HepG2 (cell line): ENCODE results near the gene AZU1. TPM values are rescaled to one million over a fixed set of nuclear protein-coding genes. Genes with fewer than 3 reads are reported as not detected.

Source experiments
- AKAP8 ChIP-seq: sonication (generic); formaldehyde crosslinking; IDR thresholded peaks from 2 replicates; pipeline ENCODE4 v1.5.1; 2020; ENCODE audit warnings: mild to moderate bottlenecking, missing genetic modification reagents
- ARID2 ChIP-seq: sonication (generic); formaldehyde crosslinking; IDR thresholded peaks from 2 replicates; pipeline ENCODE4 v1.8.1; 2022; ENCODE audit warnings: mild to moderate bottlenecking, missing genetic modification reagents, borderline replicate concordance
- ATF6 ChIP-seq: sonication (generic); formaldehyde crosslinking; conservative IDR thresholded peaks from 2 replicates; pipeline ENCODE4 v1.4.0; 2020; ENCODE audit warnings: missing genetic modification reagents
- BRCA1 ChIP-seq: sonication (generic); formaldehyde crosslinking; IDR thresholded peaks from 2 replicates; pipeline ENCODE4 v1.4.0; 2020; ENCODE audit warnings: missing genetic modification reagents
- CC2D1A ChIP-seq: sonication (generic); formaldehyde crosslinking; IDR thresholded peaks from 2 replicates; pipeline ENCODE4 v1.8.1; 2023; ENCODE audit warnings: mild to moderate bottlenecking, missing genetic modification reagents
- EZH2 ChIP-seq: conservative IDR thresholded peaks from 2 replicates; pipeline ENCODE4 v1.6.1; 2012; ENCODE audit warnings: mild to moderate bottlenecking, low read depth, low read length, moderate library complexity
- FOXM1 ChIP-seq: sonication (generic); formaldehyde crosslinking; IDR thresholded peaks from 2 replicates; pipeline ENCODE4 v1.5.0; 2020; ENCODE audit warnings: missing genetic modification reagents
- GATAD1 ChIP-seq: IDR thresholded peaks from 2 replicates; pipeline ENCODE4 v1.6.1; 2016; ENCODE audit warnings: missing genetic modification reagents, missing compliant biosample characterization
- HNF4G ChIP-seq, 2 experiments: sonication (generic) in 1 of 2; formaldehyde crosslinking in 1 of 2; IDR thresholded peaks; 2 replicates each; pipeline versions ENCODE4 v1.4.0 to v1.6.1; 2011 to 2020; ENCODE audit warnings: borderline replicate concordance in 2 of 2, low read depth in 2 of 2, mild to moderate bottlenecking in 2 of 2, low read length in 1 of 2, missing genetic modification reagents in 1 of 2, moderate library complexity in 1 of 2
- JUND ChIP-seq: sonication (generic); formaldehyde crosslinking; IDR thresholded peaks from 2 replicates; pipeline ENCODE4 v1.8.0; 2022; ENCODE audit warnings: mild to moderate bottlenecking, missing genetic modification reagents
- MATR3 ChIP-seq: sonication (generic); formaldehyde crosslinking; IDR thresholded peaks from 2 replicates; pipeline ENCODE4 v1.4.0; 2020; ENCODE audit warnings: missing genetic modification reagents
- NFE2L2 ChIP-seq: fragments of 150-350 bp; IDR thresholded peaks from 2 replicates; pipeline ENCODE4 v1.6.1; 2014; ENCODE audit warnings: low read length
- NR1H2 ChIP-seq: sonication (generic); formaldehyde crosslinking; IDR thresholded peaks from 2 replicates; pipeline ENCODE4 v1.8.1; 2022; ENCODE audit warnings: low read depth, missing genetic modification reagents, borderline replicate concordance
- PHF8 ChIP-seq: sonication (generic); formaldehyde crosslinking; IDR thresholded peaks from 2 replicates; pipeline ENCODE4 v1.5.0; 2020; ENCODE audit warnings: missing genetic modification reagents
- POLR2G ChIP-seq: fragments of 200-400 bp; formaldehyde crosslinking; IDR thresholded peaks from 2 replicates; pipeline ENCODE4 v1.6.1; 2018; ENCODE audit warnings: mild to moderate bottlenecking, low read depth, low read length, moderate library complexity
- RBAK ChIP-seq: sonication (generic); formaldehyde crosslinking; IDR thresholded peaks from 2 replicates; pipeline ENCODE4 v1.5.1; 2020; ENCODE audit warnings: mild to moderate bottlenecking, missing genetic modification reagents
- RBM22 ChIP-seq: fragments of 200-400 bp; formaldehyde crosslinking; optimal IDR thresholded peaks from 2 replicates; pipeline ENCODE3; 2017; ENCODE audit warnings: mild to moderate bottlenecking, low read length, moderate library complexity
- RFX1 ChIP-seq: fragments of 450-650 bp; IDR thresholded peaks from 2 replicates; pipeline ENCODE4 v1.6.1; 2017
- RFXANK ChIP-seq: IDR thresholded peaks from 2 replicates; pipeline ENCODE4 v1.6.1; 2016
- SMAD1 ChIP-seq: sonication (generic); formaldehyde crosslinking; IDR thresholded peaks from 2 replicates; pipeline ENCODE4 v1.4.0; 2020; ENCODE audit warnings: missing genetic modification reagents, low read depth, mild to moderate bottlenecking, borderline replicate concordance
- SOX6 ChIP-seq, 2 experiments: fragments of 450-650 bp in 1 of 2; sonication (generic) in 1 of 2; formaldehyde crosslinking in 1 of 2; IDR thresholded peaks; 2 replicates each; pipeline versions ENCODE4 v1.4.0 to v1.6.1; 2017 to 2020; ENCODE audit warnings: antibody characterized with exemption in 1 of 2, mild to moderate bottlenecking in 1 of 2, missing genetic modification reagents in 1 of 2
- SSRP1 ChIP-seq: IDR thresholded peaks from 2 replicates; pipeline ENCODE4 v1.6.1; 2016; ENCODE audit warnings: control low read depth
- TCF7L2 ChIP-seq: IDR thresholded peaks from 2 replicates; pipeline ENCODE4 v1.6.1; 2011; ENCODE audit warnings: mild to moderate bottlenecking, low read depth, low read length, moderate library complexity
- TEAD3 ChIP-seq: optimal IDR thresholded peaks from 2 replicates; pipeline ENCODE3; 2016; ENCODE audit warnings: borderline replicate concordance
- ZFP36L1 ChIP-seq: sonication (generic); formaldehyde crosslinking; IDR thresholded peaks from 2 replicates; pipeline ENCODE4 v1.8.0; 2022; ENCODE audit warnings: mild to moderate bottlenecking, missing genetic modification reagents, moderate library complexity
- ZNF264 ChIP-seq: sonication (generic); formaldehyde crosslinking; IDR thresholded peaks from 2 replicates; pipeline ENCODE4 v1.4.0; 2020; ENCODE audit warnings: missing genetic modification reagents
- ZNF333 ChIP-seq: sonication (generic); formaldehyde crosslinking; IDR thresholded peaks from 2 replicates; pipeline ENCODE4 v1.4.0; 2020; ENCODE audit warnings: mild to moderate bottlenecking, missing genetic modification reagents, borderline replicate concordance
- ZNF382 ChIP-seq: sonication (generic); formaldehyde crosslinking; IDR thresholded peaks from 2 replicates; pipeline ENCODE4 v1.5.0; 2020; ENCODE audit warnings: missing genetic modification reagents, mild to moderate bottlenecking, borderline replicate concordance
- ZNF547 ChIP-seq: sonication (generic); formaldehyde crosslinking; IDR thresholded peaks from 2 replicates; pipeline ENCODE4 v1.5.1; 2020; ENCODE audit warnings: mild to moderate bottlenecking, missing genetic modification reagents
- ZNF552 ChIP-seq: sonication (generic); formaldehyde crosslinking; IDR thresholded peaks from 2 replicates; pipeline ENCODE4 v1.9.0; 2022; ENCODE audit warnings: missing genetic modification reagents, mild to moderate bottlenecking, borderline replicate concordance
- ZNF75D ChIP-seq: sonication (generic); formaldehyde crosslinking; IDR thresholded peaks from 2 replicates; pipeline ENCODE4 v1.8.1; 2023; ENCODE audit warnings: missing genetic modification reagents, mild to moderate bottlenecking, borderline replicate concordance
- ZNF839 ChIP-seq: sonication (generic); formaldehyde crosslinking; IDR thresholded peaks from 2 replicates; pipeline ENCODE4 v1.4.0; 2020; ENCODE audit warnings: missing genetic modification reagents, mild to moderate bottlenecking, borderline replicate concordance
- ZSCAN30 ChIP-seq: sonication (generic); formaldehyde crosslinking; IDR thresholded peaks from 2 replicates; pipeline ENCODE4 v1.5.0; 2020; ENCODE audit warnings: mild to moderate bottlenecking, missing genetic modification reagents
- polyA plus RNA-seq, 8 experiments: library from polyadenylated mRNA; depleted of rRNA in 3 of 8; stranded (reverse) in 7 of 8; unstranded in 1 of 8; fragments of >200 nt; fragmentation: Illumina TruSeq in 4 of 8; extraction: Trizol in 4 of 8; gene quantifications; 2 replicates each; pipeline versions ENCODE4 v1.2.1 to v1.2.3, GENCODE V29; 2011 to 2016; ENCODE audit warnings: low read depth in 4 of 8, missing spikeins in 1 of 8, mixed read lengths in 1 of 8; ENCODE audit not compliant: insufficient read depth in 1 of 8
- total RNA-seq, 5 experiments: library from RNA; depleted of rRNA; stranded (reverse); fragments of >200 nt; fragmentation: Illumina TruSeq; extraction: Trizol; gene quantifications; 2 replicates each; pipeline ENCODE4 v1.2.3, GENCODE V29; 2016; ENCODE audit warnings: low read depth in 1 of 5

AZU1 gene
- total and polyA plus RNA-seq, 2 of the 13 experiments (the other 11 are each of a cell fraction or from before 2014, with no cell fraction given) = not detected

- no peak for TF ChIP-seq ZNF333 (CRISPR knock-in tag)
- no peak for TF ChIP-seq FOXM1 (CRISPR knock-in tag)
- no peak for TF ChIP-seq ARID2 (CRISPR knock-in tag)
- TF ChIP-seq ZNF382 (CRISPR knock-in tag) = no peak
- no peak for TF ChIP-seq SSRP1 (CRISPR knock-in tag)
- no peak for TF ChIP-seq JUND (CRISPR knock-in tag)
- TF ChIP-seq PHF8 (CRISPR knock-in tag) = no peak; the same call in none of the 2 replicates
- TF ChIP-seq ZFP36L1 (CRISPR knock-in tag) = no peak
- TF ChIP-seq GATAD1 (CRISPR knock-in tag) = 0 out of 2 replicates have a peak, but pooled peaks have one; percentile 19
- no peak for TF ChIP-seq ZSCAN30 (CRISPR knock-in tag)
- TF ChIP-seq RFXANK (CRISPR knock-in tag) = no peak
- TF ChIP-seq ATF6 (CRISPR knock-in tag) = no peak
- peak; percentile 81 for TF ChIP-seq HNF4G (IDR thresholded peaks at IDR 0.05; ENCODE audit: borderline replicate concordance, low read depth, low read length)
- TF ChIP-seq HNF4G (CRISPR knock-in tag; IDR thresholded peaks at IDR 0.05; ENCODE audit: borderline replicate concordance, low read depth) = no peak
- no peak for TF ChIP-seq NR1H2
- peak; percentile 99 for TF ChIP-seq TEAD3 (CRISPR knock-in tag)
- TF ChIP-seq POLR2G = no peak
- no peak for TF ChIP-seq SOX6 (IDR thresholded peaks at IDR 0.05)
- TF ChIP-seq SOX6 (CRISPR knock-in tag; IDR thresholded peaks at IDR 0.05) = peak; percentile 89
- no peak for TF ChIP-seq ZNF75D (CRISPR knock-in tag)
- no peak for TF ChIP-seq MATR3 (CRISPR knock-in tag)
- no peak for TF ChIP-seq RBM22
- no peak for TF ChIP-seq ZNF547 (CRISPR knock-in tag)
- TF ChIP-seq EZH2 = no peak
- no peak for TF ChIP-seq CC2D1A (CRISPR knock-in tag)
- TF ChIP-seq ZNF264 (CRISPR knock-in tag) = peak; percentile 14; the same call in 1 of the 2 replicates
- TF ChIP-seq RFX1 = no peak
- no peak for TF ChIP-seq SMAD1
- TF ChIP-seq ZNF839 (CRISPR knock-in tag) = no peak
- no peak for TF ChIP-seq ZNF552
- TF ChIP-seq AKAP8 (CRISPR knock-in tag) = peak; percentile 34; the same call in 1 of the 2 replicates
- TF ChIP-seq BRCA1 (CRISPR knock-in tag) = no peak
- no peak for TF ChIP-seq NFE2L2
- no peak for TF ChIP-seq TCF7L2
- TF ChIP-seq RBAK (CRISPR knock-in tag) = no peak
These were observed 45.3 kb upstream of the AZU1 start (continued) for GRCh38 chr19:782185-782877.
